ENCODE data around the gene RAB18. TPM values are rescaled to one million over a fixed set of nuclear protein-coding genes. Genes with fewer than 3 reads are reported as not detected.

The RAB18 gene
- total RNA-seq = 55.0 and 59.8 TPM in 2 replicates

DNA sequence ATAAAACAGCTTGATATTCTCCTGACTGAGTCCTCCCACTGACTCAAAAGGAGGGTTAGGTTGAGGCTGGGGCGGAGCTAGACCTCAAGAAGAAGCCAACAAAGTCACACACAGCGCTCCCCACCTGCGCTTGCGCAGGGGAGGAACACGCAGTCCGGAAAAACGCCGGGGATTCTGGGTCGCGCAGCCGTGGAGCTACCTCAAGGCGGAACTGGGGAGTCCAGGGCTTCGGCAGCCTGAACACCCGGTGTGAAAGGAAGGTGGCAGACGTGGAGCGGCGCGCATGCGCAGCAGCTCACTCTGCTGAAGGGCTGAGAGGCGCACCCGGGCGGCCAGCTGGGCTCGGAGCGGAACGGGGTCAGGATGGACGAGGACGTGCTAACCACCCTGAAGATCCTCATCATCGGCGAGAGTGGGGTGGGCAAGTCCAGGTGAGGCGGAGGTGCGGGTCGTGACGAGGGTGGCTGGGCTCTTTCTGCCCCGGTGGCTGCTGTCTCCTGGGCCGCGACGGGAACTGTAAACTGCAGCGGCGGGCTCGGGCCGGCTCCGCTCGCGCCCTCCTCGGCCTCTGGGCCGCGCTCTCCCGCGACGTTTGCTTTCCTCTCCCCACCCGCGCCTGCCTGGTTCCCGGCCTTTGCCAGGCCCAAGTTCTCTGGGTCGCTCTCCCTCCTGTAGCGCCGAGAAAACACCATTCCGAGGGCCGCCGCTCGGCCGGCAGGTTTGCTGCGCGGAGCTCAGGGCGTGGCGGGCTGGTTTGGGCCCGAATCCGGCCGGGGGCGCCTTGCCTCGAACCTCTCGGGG lies at the start of gene RAB18:
Gene RAB18 (plus strand): TSS at position 298 of the 801 bp plus-strand sequence. CDS start 66 bp downstream, at position 364.

Other genes starting within 250 kb of the RAB18 start
- gene MKX, start 241.5 kb downstream of the RAB18 start, total RNA-seq = not detected in 2 replicates